ENCODE measurements around the gene ZDHHC3.

The ZDHHC3 gene

DNA sequence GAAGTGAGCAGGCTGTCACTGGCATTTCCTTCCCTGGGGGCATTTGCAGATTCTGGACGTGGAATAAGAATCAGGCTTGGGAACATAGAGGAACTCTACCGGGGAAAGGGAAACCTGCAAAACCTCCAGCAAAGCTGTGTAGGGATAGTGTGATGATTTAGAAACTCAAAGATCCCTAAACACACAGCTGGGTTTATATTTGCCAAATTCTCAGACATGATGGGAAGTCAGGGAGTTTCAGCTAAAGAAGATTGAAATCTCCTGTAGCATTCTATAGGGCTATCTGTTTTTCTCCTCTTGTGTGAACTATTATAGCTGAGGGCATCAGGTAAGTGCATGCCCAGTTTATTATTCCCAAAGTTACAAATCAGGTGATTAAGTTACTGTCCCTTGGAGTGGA, 40.9 kb upstream of the ZDHHC3 start:
- H3K4me3 ChIP-seq (ENCODE audit: control insufficient read depth, low read depth, low read length) = no peak overlapping the region
- no peak for DNase-seq (ENCODE audit: low read depth)
- TF ChIP-seq, protein P1, sequence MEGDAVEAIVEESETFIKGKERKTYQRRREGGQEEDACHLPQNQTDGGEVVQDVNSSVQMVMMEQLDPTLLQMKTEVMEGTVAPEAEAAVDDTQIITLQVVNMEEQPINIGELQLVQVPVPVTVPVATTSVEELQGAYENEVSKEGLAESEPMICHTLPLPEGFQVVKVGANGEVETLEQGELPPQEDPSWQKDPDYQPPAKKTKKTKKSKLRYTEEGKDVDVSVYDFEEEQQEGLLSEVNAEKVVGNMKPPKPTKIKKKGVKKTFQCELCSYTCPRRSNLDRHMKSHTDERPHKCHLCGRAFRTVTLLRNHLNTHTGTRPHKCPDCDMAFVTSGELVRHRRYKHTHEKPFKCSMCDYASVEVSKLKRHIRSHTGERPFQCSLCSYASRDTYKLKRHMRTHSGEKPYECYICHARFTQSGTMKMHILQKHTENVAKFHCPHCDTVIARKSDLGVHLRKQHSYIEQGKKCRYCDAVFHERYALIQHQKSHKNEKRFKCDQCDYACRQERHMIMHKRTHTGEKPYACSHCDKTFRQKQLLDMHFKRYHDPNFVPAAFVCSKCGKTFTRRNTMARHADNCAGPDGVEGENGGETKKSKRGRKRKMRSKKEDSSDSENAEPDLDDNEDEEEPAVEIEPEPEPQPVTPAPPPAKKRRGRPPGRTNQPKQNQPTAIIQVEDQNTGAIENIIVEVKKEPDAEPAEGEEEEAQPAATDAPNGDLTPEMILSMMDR (conservative IDR thresholded peaks at IDR 0.05; ENCODE audit: control insufficient read depth, insufficient read depth, low read depth, low read length) = no peak

DNA sequence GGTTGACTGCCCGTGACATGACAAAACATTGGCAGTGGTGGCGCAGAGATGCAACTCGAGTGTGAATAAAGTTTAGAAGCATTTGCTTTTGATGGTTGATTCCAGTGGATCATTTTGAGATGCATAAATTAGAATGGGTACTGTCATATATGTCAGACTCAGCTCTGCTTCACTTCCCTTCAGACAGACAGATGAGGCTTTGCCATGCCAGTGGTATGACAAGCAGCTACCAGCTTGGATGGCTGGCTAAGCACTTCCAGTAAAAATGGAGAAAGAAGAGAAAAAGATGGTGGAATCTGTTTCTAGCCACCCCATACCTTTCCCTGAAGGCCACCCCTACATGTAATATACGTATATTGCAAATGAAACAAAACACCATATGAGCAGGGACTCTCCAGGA, 36.6 kb upstream of the ZDHHC3 start:
- TF ChIP-seq, protein P1 (conservative IDR thresholded peaks at IDR 0.05; ENCODE audit: control insufficient read depth, insufficient read depth, low read depth, low read length) = no peak
- no peak for DNase-seq (ENCODE audit: low read depth)

DNA sequence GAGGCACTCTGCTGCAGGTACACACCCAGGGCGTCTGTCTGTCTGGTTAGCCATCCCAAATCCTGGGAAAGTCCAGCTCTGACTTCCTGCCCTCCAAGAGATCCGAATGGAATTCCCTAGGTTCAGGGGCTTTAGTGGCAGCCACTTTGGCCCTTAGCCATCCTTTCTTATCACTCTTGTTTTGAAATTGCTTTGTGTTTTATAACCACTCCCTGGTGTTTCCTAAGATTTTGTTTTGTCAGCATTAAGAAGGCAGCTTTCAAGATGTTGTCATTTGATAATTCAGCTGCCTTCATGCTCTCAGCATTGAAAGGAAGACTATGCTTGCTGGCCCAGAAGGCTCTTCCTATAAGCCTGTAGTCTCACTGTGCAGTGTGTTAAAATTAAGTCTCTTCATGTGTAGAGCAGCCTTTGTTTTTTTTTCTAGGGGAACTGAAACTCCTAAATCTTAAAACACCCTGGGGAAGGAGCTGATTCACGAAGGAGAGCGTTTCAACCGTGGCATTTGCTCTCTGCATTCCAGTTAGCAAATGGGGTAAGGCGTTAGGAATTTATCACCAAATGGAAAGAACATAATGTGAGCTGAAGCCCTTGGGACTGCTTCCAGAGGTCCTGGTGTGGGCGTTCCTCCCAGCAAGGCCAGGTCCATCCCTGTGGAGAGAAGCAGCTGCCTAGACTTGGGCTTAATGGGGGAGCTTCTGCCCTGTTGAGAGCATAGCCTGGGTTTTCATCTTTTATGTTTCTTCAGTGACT, 36.0 kb upstream of the ZDHHC3 start:
- TF ChIP-seq, protein P1 (conservative IDR thresholded peaks at IDR 0.05; ENCODE audit: control insufficient read depth, insufficient read depth, low read depth, low read length) = no peak
- DNase-seq (ENCODE audit: low read depth) = peak; percentile 97
- H3K4me3 ChIP-seq (ENCODE audit: control insufficient read depth, low read depth, low read length) = no peak overlapping the region

More for the DNA sequence above, 36.6 kb upstream of the ZDHHC3 start:
- no peak overlapping the region for H3K4me3 ChIP-seq (ENCODE audit: control insufficient read depth, low read depth, low read length)

DNA sequence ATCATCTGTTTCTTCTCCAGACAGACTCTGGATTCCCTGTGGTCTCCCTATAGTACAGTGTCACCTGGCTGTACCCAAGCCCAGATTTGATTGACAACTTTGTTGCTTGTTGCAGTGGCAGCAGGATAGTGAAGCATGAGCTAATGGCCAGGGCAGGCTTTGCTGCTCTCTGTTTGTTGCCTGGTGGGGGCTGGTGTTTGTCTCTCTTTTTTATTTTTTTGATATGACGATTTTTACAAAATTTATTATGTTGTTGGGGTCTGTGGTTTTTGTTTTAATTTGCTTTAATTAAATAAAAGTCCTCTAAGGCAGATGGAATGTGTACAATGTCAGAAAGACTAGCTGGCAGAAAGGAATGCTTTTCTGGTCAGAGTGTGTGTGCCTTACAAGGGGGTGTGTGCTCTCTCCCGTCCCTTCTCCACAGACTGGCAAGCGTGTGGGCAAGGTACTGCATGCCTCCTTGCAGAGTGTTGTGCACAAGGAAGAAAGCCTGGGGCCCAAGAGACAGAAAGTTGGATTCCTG, 34.9 kb upstream of the ZDHHC3 start:
- no peak overlapping the region for H3K4me3 ChIP-seq (ENCODE audit: control insufficient read depth, low read depth, low read length)
- TF ChIP-seq, protein P1 (conservative IDR thresholded peaks at IDR 0.05; ENCODE audit: control insufficient read depth, insufficient read depth, low read depth, low read length) = no peak
- peak; percentile 69 for DNase-seq (ENCODE audit: low read depth)

DNA sequence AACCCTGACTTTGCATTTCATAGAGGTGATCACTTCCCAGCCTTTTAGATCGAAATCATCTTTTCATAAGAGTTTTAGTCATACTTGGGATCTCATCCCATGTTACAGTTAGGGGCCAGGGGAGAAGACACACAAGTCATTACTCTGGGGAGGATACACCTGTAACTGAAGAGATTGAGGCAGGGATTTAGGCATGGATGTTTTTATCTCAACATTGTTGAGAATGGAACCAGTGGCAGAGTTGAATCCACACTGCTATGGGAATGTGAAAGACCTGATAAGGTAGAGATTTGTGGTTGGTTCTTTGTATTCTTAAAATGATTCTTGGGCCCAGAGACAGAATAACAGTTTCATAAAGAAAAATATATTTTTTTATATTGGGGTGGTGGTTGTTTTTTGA, 33.9 kb upstream of the ZDHHC3 start:
- DNase-seq (ENCODE audit: low read depth) = no peak
- H3K4me3 ChIP-seq (ENCODE audit: control insufficient read depth, low read depth, low read length) = no peak overlapping the region
- TF ChIP-seq, protein P1 (conservative IDR thresholded peaks at IDR 0.05; ENCODE audit: control insufficient read depth, insufficient read depth, low read depth, low read length) = no peak

DNA sequence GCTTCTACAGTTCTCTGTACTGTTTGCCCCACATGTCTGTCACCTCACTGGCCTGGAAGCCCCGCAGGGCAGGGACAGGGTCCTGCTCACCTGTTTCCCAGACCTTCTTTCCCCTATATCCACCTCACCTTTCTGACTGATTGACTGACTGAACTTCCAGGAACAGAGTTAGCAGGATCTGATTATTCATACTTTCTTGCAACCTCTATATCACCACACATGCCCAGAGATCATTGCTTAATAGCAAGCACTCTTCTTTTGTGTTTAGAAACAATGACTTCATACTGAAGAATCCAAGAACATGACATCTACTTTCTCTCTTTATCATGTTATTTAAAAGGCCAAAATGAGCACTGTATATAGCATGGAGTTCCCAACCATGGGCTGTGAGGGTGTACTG, 32.1 kb upstream of the ZDHHC3 start:
- TF ChIP-seq, protein P1 (conservative IDR thresholded peaks at IDR 0.05; ENCODE audit: control insufficient read depth, insufficient read depth, low read depth, low read length) = no peak
- peak; percentile 80 for DNase-seq (ENCODE audit: low read depth)
- H3K4me3 ChIP-seq (ENCODE audit: control insufficient read depth, low read depth, low read length) = no peak overlapping the region
